H9 (cell line): Measurements from ENCODE around the gene PDCD6IP. TPM values are rescaled to one million over a fixed set of nuclear protein-coding genes. Genes with fewer than 3 reads are reported as not detected.

Source experiments
- DNase-seq: peaks from one replicate; pipeline ENCODE4 v3.0.0-alpha.2; 2017
- H2AFZ ChIP-seq: one replicate; pipeline ENCODE4 v1.6.1; 2013; ENCODE audit warnings: mild to moderate bottlenecking, low read length, control low read depth, moderate library complexity
- H2AK5ac ChIP-seq: 2 replicates; pipeline ENCODE4 v1.6.1; 2013; ENCODE audit warnings: low read length, control low read depth, mixed read lengths; ENCODE audit not compliant: insufficient read length
- H2BK120ac ChIP-seq: one replicate; pipeline ENCODE4 v1.6.1; 2013; ENCODE audit warnings: low read depth, mild to moderate bottlenecking, low read length, control low read depth, inconsistent platforms; ENCODE audit not compliant: poor library complexity, severe bottlenecking
- H2BK12ac ChIP-seq: 2 replicates; pipeline ENCODE4 v1.6.1; 2013; ENCODE audit warnings: low read length, control low read depth, mixed read lengths, low read depth; ENCODE audit not compliant: insufficient read length
- H2BK15ac ChIP-seq: 2 replicates; pipeline ENCODE4 v1.6.1; 2013; ENCODE audit warnings: low read depth, low read length, control low read depth
- H2BK20ac ChIP-seq: one replicate; pipeline ENCODE4 v1.6.1; 2013; ENCODE audit warnings: low read depth, mild to moderate bottlenecking, low read length, control low read depth, inconsistent platforms; ENCODE audit not compliant: poor library complexity, severe bottlenecking
- H2BK5ac ChIP-seq: 2 replicates; pipeline ENCODE4 v1.6.1; 2013; ENCODE audit warnings: low read length, control low read depth, mixed read lengths; ENCODE audit not compliant: insufficient read length
- H3K14ac ChIP-seq: 2 replicates; pipeline ENCODE4 v1.6.1; 2013; ENCODE audit warnings: low read length, control low read depth; ENCODE audit not compliant: insufficient read depth
- H3K18ac ChIP-seq: 2 replicates; pipeline ENCODE4 v1.6.1; 2013; ENCODE audit warnings: low read depth, mild to moderate bottlenecking, mixed read lengths, low read length, control low read depth; ENCODE audit not compliant: insufficient read length
- H3K23ac ChIP-seq: 2 replicates; pipeline ENCODE4 v1.6.1; 2013; ENCODE audit warnings: low read length, control low read depth, mixed read lengths, low read depth; ENCODE audit not compliant: insufficient read length
- H3K23me2 ChIP-seq: 2 replicates; pipeline ENCODE4 v1.6.1; 2013; ENCODE audit warnings: low read depth, mild to moderate bottlenecking, mixed read lengths, low read length, control low read depth; ENCODE audit not compliant: insufficient read length, poor library complexity, severe bottlenecking
- H3K27ac ChIP-seq: 2 replicates; pipeline ENCODE4 v1.5.1; 2013; ENCODE audit warnings: low read length, control low read depth, mixed read lengths, low read depth; ENCODE audit not compliant: insufficient read length
- H3K27me3 ChIP-seq: 2 replicates; pipeline ENCODE4 v1.6.1; 2013; ENCODE audit warnings: low read length, control low read depth, inconsistent platforms; ENCODE audit not compliant: insufficient read depth
- H3K4ac ChIP-seq: 2 replicates; pipeline ENCODE4 v1.6.1; 2013; ENCODE audit warnings: low read depth, mild to moderate bottlenecking, control low read depth, inconsistent platforms, low read length, moderate library complexity
- H3K4me1 ChIP-seq: 2 replicates; pipeline ENCODE4 v1.6.1; 2013; ENCODE audit warnings: low read length, control low read depth, inconsistent platforms; ENCODE audit not compliant: insufficient read depth
- H3K4me2 ChIP-seq: 2 replicates; pipeline ENCODE4 v1.6.1; 2013; ENCODE audit warnings: low read length, control low read depth, mixed read lengths; ENCODE audit not compliant: insufficient read length, insufficient read depth
- H3K56ac ChIP-seq: 2 replicates; pipeline ENCODE4 v1.6.1; 2013; ENCODE audit warnings: low read depth, mild to moderate bottlenecking, mixed read lengths, low read length, control low read depth; ENCODE audit not compliant: insufficient read length
- H3K79me1 ChIP-seq: 2 replicates; pipeline ENCODE4 v1.6.1; 2013; ENCODE audit warnings: low read depth, mild to moderate bottlenecking, moderate library complexity, low read length, control low read depth, inconsistent platforms; ENCODE audit not compliant: insufficient read depth, poor library complexity, severe bottlenecking
- H3K79me2 ChIP-seq: 2 replicates; pipeline ENCODE4 v1.6.1; 2013; ENCODE audit warnings: low read length, control low read depth, inconsistent platforms; ENCODE audit not compliant: insufficient read depth
- H3K9ac ChIP-seq: 2 replicates; pipeline ENCODE4 v1.6.1; 2013; ENCODE audit warnings: low read length, control low read depth, mixed read lengths; ENCODE audit not compliant: insufficient read length; ENCODE audit errors: extremely low read depth
- H3K9me3 ChIP-seq: one replicate; pipeline ENCODE4 v1.6.1; 2013; ENCODE audit warnings: low read depth, low read length, inconsistent platforms; ENCODE audit not compliant: control insufficient read depth
- H3T11ph ChIP-seq: one replicate; pipeline ENCODE4 v1.6.1; 2013; ENCODE audit warnings: mild to moderate bottlenecking, low read length, control low read depth, inconsistent platforms
- H4K20me1 ChIP-seq: one replicate; pipeline ENCODE4 v1.6.1; 2013; ENCODE audit not compliant: control insufficient read depth, insufficient read length, insufficient read depth
- H4K5ac ChIP-seq: 2 replicates; pipeline ENCODE4 v1.6.1; 2013; ENCODE audit warnings: low read depth, mild to moderate bottlenecking, mixed read lengths, low read length, control low read depth; ENCODE audit not compliant: insufficient read length
- H4K8ac ChIP-seq: replicated peaks from 2 replicates; pipeline ENCODE4 v1.6.1; 2013; ENCODE audit warnings: low read length, control low read depth, mixed read lengths, low read depth; ENCODE audit not compliant: insufficient read length
- H4K91ac ChIP-seq: 2 replicates; pipeline ENCODE4 v1.6.1; 2013; ENCODE audit warnings: low read depth, mild to moderate bottlenecking, moderate library complexity, mixed read lengths, low read length, control low read depth; ENCODE audit not compliant: insufficient read length
- H3K27ac Mint-ChIP-seq, 3 experiments: 2 replicates in 2 of 3; 3 replicates in 1 of 3; pipeline ENCODE4 v1.8.0; 2020 to 2021; ENCODE audit warnings: mixed read lengths in 3 of 3, mild to moderate bottlenecking in 1 of 3, moderate library complexity in 1 of 3
- H3K27me3 Mint-ChIP-seq: 2 replicates; pipeline ENCODE4 v1.8.0; 2021; ENCODE audit warnings: low read depth, mild to moderate bottlenecking, moderate library complexity, mixed read lengths
- H3K36me3 Mint-ChIP-seq, 3 experiments: 2 replicates in 2 of 3; 3 replicates in 1 of 3; pipeline ENCODE4 v1.8.0; 2020 to 2021; ENCODE audit warnings: low read depth in 3 of 3, mixed read lengths in 3 of 3; ENCODE audit not compliant: insufficient read depth in 1 of 3
- H3K4me1 Mint-ChIP-seq, 2 experiments: 2 replicates each; pipeline ENCODE4 v1.8.0; 2020; ENCODE audit warnings: mixed read lengths in 2 of 2
- H3K4me3 Mint-ChIP-seq, 2 experiments: 2 replicates in 1 of 2; 3 replicates in 1 of 2; pipeline ENCODE4 v1.8.0; 2020 to 2021; ENCODE audit warnings: mild to moderate bottlenecking in 2 of 2, mixed read lengths in 2 of 2, moderate library complexity in 1 of 2
- H3K9me3 Mint-ChIP-seq, 2 experiments: 2 replicates in 1 of 2; 3 replicates in 1 of 2; pipeline ENCODE4 v1.8.0; 2020; ENCODE audit warnings: mild to moderate bottlenecking in 2 of 2, mixed read lengths in 2 of 2, moderate library complexity in 1 of 2
- CTCF ChIP-seq: fragments of 200-600 bp; sonication (generic); conservative IDR thresholded peaks from 3 replicates; pipeline ENCODE4 v1.8.0; 2021; ENCODE audit warnings: antibody characterized with exemption, mild to moderate bottlenecking
- WGBS: extraction: QIAGEN DNeasy Blood & Tissue Kit; methylation state at CpG from one replicate; pipeline ENCODE4 v1.1.7; 2013; ENCODE audit warnings: missing lambda C conversion rate, low lambda C conversion rate, mixed read lengths; ENCODE audit not compliant: insufficient read length; ENCODE audit errors: extremely low coverage; 5-methylcytosine and 5-hydroxymethylcytosine counted together
- total RNA-seq: library from RNA; stranded (reverse); gene quantifications from 2 replicates; pipeline ENCODE4 v1.2.1, GENCODE V29; 2021

PDCD6IP gene
- total RNA-seq, 1 experiment from 2014 or later = 109 TPM

GRCh38 chr3:33874815-33875214 is 76.4 kb downstream of the PDCD6IP start:
- Mint-ChIP-seq H3K36me3 (peaks cover 0 to 15% (median 3%) of the 10 kb centered on the region in 3 experiments; a peak in 4 of 7 replicates), H3K4me3 (no peak overlapping the region), H3K27ac (no peak overlapping the region), H3K9me3 (peaks cover 0 to 5% of the 10 kb centered on the region in 2 experiments; a peak in 2 of 5 replicates), H3K27me3 (no peaks in the 10 kb centered on the region), H3K4me1 (peaks cover 33 to 37% of the 10 kb centered on the region in 2 experiments)
- Histone ChIP-seq H4K8ac (no peak overlapping the region), H3K9me3 (no peaks in the 10 kb centered on the region), H4K20me1 (no peaks in the 10 kb centered on the region), H2AFZ (no peak overlapping the region), H3K4me1 (peaks cover 4% of the 10 kb centered on the region; the same call in 1 of the 2 replicates), H3K4me2 (no peak overlapping the region), H3T11ph (no peak overlapping the region), H4K91ac (no peak overlapping the region), H3K23me2 (no peaks in the 10 kb centered on the region), H2BK15ac (no peak overlapping the region), H4K5ac (no peak overlapping the region), H3K56ac (no peak overlapping the region), H3K79me1 (no peaks in the 10 kb centered on the region), H2BK20ac (no peak overlapping the region), H3K9ac (no peak overlapping the region), H2AK5ac (no peak overlapping the region), H3K14ac (no peak overlapping the region), H3K27me3 (no peaks in the 10 kb centered on the region), H3K79me2 (no peaks in the 10 kb centered on the region), H2BK5ac (no peak overlapping the region), H3K18ac (no peak overlapping the region), H3K23ac (no peak overlapping the region), H2BK120ac (no peak overlapping the region), H3K27ac (no peak overlapping the region), H3K4ac (no peak overlapping the region), H2BK12ac (no peak overlapping the region)
- no peak for DNase-seq
- no CpG with 5 or more reads among the region's 1 CpG for whole genome bisulfite sequencing
- no peak for TF ChIP-seq CTCF
